ENCODE measurements around the gene ZCCHC24.

The ZCCHC24 gene

DNA sequence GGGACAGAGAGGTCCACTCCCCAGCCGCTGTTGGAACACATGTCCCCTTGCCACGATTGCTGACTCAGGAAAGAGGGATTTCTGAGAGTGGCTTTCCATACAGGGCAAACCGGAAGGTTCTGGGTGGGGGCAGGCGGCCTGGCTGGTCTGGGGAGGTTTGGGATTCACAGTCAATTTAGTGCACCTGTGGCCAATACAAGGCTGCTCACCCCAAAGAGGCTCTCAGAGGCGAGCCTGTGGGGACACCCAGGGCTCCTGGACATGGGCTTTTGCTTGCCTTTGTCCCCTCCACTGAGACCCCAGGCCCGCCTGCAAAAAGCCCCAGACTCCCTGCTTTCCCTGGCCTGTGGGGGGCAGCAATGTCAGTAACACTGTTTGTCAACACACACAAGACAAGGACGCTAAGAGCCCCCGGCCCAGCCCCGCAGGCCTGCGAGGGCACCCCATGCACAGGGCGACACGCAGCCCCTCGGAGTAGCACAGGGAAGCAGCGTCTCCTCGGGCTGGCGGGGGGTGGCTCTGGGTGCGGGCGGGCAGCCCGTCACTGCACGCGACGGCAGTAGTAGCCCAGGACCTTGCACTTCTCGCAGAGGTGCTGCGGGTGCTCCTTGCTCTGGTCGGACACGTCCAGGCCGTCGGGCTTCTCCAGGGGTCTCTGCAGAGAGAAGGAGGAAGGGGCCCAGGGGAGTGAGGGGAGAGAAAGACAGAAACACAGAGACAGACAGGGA lies 59.5 kb downstream of the ZCCHC24 start:
- FAIRE-seq, result no peak
- no peak for DNase-seq (ENCODE audit: insufficient read length, low spot score)
- TF ChIP-seq CTCF (IDR thresholded peaks at IDR 0.05; ENCODE audit: insufficient read depth, missing control alignments), result peak; percentile 5

- TF ChIP-seq CTCF (IDR thresholded peaks at IDR 0.05; ENCODE audit: insufficient read depth, missing control alignments), result no peak
- FAIRE-seq (no peak), DNase-seq (ENCODE audit: insufficient read length, low spot score) (no peak)
These were observed 60.0 kb downstream of the ZCCHC24 start for GRCh38 chr10:79385392-79385795.

DNA sequence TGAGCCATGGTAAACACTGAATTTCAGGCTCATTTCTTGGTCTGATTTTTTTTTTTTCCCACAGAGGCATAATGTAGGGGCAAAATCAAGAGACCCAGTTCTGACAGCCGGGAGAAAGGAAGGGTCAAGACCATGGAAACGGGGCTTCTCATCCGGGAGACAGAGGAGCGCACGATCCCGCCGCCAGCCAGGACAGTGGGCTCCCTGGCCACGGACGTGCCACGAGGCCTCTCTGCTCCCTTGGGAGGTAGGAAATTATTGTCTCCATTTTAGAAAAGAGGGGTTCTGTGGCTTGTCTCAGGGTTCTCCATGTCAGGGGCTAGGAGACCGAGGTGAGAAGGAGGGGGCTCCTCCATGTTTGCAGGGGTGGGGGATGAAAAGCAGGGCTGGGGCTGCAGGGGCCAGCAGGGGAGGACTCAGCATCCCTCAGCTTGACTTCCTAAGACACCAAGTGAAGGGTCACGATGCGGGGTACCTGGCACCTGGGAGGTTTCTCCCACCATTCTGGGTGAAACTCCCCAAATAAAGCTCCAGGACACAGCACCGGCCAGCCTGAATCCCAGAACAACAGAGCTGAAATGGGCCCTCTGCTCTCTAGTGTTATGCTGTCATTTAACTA lies 60.5 kb downstream of the ZCCHC24 start:
- no peak for FAIRE-seq
- no peak for DNase-seq (ENCODE audit: insufficient read length, low spot score)
- TF ChIP-seq CTCF (IDR thresholded peaks at IDR 0.05; ENCODE audit: insufficient read depth, missing control alignments), result no peak

DNA sequence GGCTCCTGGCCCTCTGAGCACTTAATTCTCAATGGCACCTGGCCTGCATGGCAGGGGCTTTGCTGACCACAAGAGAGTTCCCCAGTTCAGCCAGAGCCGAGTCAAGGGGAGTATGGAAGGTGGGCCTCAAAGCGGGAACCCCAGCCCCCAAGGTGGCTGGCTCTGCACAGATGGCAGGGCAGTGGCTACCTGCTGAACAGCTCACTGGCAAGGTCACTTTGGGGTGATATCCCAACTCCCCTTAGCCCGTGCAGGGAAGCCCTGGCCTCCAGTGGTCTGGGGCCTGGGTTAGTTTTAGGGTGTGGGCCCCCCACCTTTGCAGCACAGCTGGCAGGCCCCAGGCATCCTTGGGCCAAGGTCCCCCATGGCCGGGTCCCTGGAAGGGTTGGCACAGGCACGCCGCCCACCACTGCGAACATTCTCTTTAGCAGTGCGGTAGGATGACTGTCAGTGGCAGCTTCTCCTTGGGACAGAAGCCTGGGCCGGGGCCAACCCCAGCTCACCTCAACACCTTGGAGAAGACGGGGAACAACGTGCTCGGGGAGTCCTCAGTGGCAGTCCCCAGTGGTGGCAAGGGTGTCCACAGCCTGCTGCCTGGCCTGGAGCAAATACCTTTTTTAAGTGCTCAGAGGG lies 61.3 kb downstream of the ZCCHC24 start:
- FAIRE-seq (no peak), DNase-seq (ENCODE audit: insufficient read length, low spot score) (no peak)
- TF ChIP-seq CTCF (IDR thresholded peaks at IDR 0.05; ENCODE audit: insufficient read depth, missing control alignments), result no peak

DNA sequence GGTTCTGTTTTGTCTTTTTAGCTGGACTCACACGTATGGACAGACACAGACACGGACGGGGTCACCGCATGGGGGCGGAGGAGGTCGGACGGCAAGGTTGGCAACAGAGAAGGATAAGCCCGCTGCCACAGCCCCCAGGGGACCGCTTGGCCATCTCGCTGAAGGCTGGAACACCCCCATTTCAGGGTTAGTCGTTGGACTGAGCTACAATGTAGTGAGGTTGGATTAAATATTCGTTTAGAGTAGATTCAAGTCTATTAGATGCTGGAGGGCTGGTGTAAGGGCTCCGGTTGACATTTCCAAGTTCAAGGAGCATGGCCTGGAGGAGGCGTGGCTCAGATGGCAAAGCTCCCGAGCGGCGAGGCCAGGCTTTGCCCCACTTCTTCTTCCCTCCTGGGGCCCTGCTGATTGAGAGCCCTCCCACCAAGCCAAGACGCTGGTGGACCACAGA lies 62.9 kb downstream of the ZCCHC24 start:
- no peak for DNase-seq (ENCODE audit: insufficient read length, low spot score)
- TF ChIP-seq CTCF (IDR thresholded peaks at IDR 0.05; ENCODE audit: insufficient read depth, missing control alignments), result no peak
- no peak for FAIRE-seq

GRCh38 chr10:79381804-79382221 lies 63.6 kb downstream of the ZCCHC24 start:
- TF ChIP-seq CTCF (IDR thresholded peaks at IDR 0.05; ENCODE audit: insufficient read depth, missing control alignments), result no peak
- DNase-seq (ENCODE audit: insufficient read length, low spot score) (no peak), FAIRE-seq (no peak)

Data from D721Med (cell line).